Right forelimb (tissue), 1 donor: Measurements from ENCODE around the gene RFX2.
"Not testable (repeated sequence)": the region's sequence is repeated elsewhere in the genome, so short reads cannot be mapped to it uniquely, and the experiment has no call there.

Experiments
- DNase-seq: peaks from one replicate; pipeline ENCODE4 v3.0.0-alpha.2; 2018

RFX2 gene

GRCh38 chr19:5966941-5967340, 143.4 kb downstream of the RFX2 start:
- DNase-seq, result no peak

GRCh38 chr19:5966215-5966614, 144.1 kb downstream of the RFX2 start:
- DNase-seq, result no peak

- no peak for DNase-seq
These were observed 145.3 kb downstream of the RFX2 start for GRCh38 chr19:5964816-5965565.

- no peak for DNase-seq
These were observed 146.4 kb downstream of the RFX2 start for GRCh38 chr19:5963855-5964254.

GRCh38 chr19:5963259-5963658, 147.0 kb downstream of the RFX2 start:
- DNase-seq, result not testable (repeated sequence)

DNA sequence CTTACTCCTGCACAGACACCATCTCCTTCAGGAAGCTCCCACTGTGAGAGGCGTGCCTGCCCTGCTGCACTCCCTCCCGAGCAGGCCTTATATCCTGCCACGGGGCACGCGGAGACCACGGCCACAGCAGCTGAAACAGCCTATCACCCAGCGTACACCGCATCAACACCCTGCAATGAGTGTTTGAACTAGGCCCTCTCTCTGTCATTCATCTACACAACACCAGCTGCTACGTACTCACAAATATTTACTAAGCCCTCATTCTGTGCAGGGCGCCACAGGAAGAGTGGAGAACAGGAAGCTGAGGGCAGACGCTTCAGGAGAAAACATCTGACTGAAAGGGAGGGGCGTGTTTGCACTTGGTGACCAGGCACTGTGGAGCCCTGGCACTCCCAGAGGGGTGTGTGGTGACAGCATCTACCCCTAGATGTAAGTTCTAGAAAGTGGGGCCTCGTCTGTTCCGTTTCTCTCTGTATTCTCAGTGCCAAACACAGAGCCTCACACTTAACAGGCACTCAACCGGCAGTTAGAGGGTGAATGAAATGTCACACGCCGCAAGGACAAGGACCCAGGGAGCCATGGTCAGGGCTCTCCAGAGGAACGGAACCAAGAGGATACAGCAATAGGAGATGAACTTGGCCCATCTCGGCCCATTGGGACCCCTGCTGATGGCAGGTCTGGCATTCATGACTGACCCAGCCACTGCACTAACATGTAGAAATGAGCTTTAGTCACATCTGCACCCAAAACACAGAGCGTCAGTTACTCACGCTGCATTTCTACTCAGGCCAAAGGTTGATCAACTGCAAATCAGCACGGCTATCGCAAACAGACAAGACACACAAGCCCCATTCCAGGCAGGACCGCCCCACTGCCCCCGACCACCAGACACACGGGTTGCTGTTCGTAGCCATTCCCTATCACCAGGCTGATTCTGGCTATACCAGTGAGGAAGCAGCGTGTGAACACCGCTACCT, 148.0 kb downstream of the RFX2 start:
- DNase-seq, result peak; percentile 53

DNA sequence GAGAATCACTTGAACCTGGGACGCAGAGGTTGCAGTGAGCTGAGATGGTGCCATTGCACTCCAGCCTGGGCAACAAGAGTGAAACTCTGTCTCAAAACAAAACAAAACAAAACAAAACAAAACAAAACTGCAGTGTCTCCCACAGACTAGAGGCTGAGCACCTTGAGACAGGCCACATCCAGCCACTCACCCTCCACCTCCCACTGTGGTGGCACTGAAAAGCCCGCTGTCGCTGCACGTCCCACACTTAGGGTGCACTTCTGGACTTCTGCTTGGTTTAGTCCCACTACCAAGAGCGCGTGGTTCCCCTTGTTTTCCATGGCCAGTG, 148.7 kb downstream of the RFX2 start:
- not testable (repeated sequence) for DNase-seq

DNA sequence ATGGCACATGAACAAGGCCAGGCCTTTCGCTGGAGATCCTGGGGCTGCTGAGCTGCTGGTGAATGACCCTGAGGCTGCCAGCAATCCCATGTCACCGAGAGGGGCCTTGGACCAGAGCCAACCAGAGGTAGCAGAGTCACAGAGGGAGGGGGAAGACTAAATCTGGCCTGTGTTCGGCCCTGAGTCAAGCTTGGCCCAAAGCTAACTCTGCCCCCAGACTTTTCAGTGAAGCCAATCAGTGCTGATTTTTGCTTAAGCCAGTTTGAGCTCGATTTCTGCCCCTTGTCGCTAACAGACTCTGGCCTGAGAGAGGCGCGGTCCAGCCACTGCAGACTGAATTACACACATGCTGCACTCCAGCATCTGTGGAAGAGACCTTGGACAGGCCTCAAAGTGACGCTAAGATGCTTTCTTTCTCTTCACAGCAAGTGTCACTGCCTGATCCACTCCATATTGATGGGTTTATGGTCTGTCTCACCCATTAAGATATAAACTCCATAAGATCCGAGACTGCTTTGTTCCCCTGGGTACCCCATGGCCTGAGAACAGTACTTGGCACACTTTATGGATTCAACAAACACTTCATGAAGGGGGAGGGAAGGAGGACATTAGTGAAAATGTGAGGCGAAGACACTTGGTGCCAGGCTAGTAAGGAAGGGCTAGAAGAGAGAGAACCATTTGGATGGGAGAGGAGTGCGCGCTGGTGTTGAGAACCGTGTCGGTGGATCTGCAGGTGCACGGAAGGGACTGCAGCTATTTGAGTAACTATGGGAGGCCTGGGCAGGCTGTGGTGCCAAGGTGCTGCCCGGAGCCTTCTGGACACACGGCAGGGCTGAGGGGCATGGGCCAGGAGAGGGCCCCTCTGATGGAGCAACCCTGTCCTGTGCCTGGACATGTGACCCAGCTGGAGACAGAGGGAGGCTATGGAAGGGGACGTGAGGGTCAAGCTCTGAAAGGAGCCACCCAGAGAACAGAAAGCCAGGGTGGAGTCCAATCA, 150.0 kb downstream of the RFX2 start:
- no peak for DNase-seq

DNA sequence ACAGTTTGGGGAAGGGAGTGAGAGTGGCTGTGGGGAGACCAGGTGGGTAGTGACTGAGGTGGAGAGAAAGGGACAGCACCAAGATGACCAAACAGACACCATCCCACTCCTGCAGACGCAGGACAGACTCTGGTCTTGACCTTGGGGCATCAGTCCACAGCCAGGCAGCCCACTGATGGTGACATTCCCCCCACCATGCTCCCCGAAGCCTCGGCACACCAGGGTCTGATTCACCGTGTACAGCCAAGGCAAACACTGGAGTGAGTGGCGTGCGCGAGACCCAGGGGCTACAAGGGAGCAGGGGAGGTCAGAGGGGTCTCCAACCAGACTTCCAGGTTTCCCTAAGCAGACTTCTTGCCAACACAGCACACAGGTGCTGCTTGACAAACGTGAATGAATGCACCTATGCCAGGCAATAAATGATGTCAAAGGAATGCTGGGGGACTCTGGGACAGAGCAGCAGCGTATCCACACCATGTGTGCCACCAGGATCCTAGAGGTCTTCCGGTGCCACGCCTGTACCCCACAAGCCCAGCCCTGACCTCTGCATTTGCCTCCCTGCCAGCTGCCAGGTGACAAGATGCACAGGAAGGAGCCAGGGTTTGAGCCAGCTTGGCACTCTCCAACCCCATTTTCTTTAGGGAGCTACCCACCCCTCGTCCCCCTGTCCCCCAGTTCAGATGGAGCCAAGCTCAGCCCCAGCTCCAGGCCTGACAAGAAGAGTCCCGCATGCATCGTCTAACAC, 150.9 kb downstream of the RFX2 start:
- no peak for DNase-seq

DNA sequence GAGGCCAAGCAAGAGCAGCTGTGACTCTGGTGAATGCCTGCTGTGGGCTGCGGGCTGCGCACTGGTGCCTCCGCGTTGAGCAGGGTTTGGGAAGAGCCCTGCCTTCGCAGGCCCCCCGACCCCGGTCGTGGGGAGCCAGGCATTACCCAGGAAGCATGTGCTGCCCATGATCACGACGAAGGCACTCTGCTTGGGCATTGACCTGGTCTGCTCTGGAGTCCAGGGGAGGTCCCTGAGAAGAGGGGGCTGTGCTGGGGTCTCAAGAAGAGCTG, 151.5 kb downstream of the RFX2 start:
- no peak for DNase-seq

DNA sequence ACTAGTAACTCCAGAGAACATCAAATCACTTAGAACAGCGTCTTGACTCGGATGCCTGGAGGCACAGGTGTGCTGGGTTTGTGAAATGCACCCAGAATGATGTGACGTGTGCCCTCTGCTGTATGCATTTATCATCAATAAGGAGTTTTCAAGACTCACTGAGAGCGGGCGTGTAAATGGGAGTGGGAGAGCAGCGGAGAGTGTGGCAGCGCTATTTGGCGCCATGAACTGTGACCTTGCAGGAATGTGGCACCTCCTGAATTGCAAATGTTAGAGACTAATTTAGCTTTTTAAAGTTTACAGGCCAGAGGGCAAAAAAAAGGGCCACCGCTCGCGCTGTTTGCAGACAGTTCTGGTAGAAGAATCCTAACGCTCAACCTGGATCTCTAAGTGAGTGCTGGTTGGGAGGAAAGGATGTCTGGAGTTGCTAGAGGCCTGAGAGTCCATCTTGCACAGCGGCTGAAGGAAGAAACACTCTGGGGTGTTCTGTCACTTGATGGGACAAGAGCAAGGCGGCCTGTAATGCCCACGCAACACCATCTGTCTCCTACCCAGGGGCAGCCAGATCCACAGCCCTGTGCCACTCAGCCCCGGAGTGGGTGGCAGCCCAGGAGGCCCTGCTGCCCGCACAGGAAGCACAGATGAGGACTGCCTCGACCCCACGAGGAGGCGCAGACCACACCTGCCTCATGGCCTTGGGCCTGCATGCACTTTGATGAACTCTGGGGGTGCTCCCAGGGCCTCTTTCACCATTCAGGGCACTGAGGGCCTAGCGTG, 152.0 kb downstream of the RFX2 start:
- no peak for DNase-seq

DNA sequence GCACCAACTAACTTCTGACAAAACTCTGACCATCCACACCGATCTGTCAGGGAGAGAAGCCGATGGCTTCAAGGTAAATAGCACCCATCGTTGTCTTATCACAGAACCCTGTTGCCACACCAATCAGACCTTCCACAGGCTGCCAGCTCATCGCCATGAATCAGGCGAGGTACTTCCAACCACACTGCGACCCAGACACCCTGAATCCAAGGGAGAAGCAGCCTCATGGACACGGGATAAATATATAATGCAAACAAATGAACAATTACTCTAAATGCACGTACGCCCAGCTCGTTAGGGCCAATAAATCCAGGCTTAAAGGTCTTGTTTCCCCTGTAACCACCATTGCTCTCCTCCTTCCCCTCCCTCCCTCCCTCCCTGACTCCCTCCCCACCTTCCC, 153.1 kb downstream of the RFX2 start:
- DNase-seq, result no peak

- DNase-seq, result no peak
These were observed 153.6 kb downstream of the RFX2 start for GRCh38 chr19:5956728-5957127.

DNA sequence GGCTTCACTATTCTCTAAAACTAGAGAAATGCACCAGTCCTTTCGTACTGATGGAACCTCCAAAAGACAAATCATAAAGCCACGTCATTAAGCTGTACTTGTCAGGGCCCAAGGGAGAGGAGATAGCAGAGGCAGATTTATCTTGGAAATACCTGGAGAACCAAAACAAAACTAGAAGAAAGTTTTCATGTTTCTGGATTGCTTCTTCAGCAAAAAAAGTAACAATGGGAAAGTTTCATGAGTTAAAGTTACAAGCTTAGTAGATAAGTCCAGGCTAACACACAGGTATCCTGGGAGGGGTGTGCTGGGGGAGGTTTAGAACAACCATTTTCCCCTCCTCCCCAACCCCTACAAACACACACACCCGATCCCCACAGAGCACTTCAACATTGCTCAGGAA, 154.0 kb downstream of the RFX2 start:
- DNase-seq, result no peak

- DNase-seq, result no peak
These were observed 154.7 kb downstream of the RFX2 start for GRCh38 chr19:5955636-5955935.

DNA sequence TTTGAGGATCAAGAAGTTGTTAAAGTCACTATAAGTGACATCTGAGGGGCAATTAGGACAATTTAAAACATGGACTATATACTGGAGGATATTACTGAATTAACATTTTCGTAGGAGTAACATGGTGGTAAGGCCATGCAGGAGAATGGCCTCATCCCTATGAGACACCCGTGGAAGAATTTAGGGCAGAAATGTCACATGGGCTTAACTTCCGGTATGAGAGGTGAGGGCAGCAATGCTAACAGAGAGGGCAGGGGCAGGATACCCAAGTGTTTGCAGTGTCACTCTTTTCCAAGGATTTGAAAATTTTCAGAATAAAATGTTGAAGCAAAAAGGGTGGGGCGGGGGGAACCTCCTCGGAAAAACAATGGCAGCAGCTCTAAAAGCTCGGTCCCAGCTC, 156.0 kb downstream of the RFX2 start:
- DNase-seq, result no peak

GRCh38 chr19:5953680-5954213, 156.6 kb downstream of the RFX2 start:
- DNase-seq, result no peak

DNA sequence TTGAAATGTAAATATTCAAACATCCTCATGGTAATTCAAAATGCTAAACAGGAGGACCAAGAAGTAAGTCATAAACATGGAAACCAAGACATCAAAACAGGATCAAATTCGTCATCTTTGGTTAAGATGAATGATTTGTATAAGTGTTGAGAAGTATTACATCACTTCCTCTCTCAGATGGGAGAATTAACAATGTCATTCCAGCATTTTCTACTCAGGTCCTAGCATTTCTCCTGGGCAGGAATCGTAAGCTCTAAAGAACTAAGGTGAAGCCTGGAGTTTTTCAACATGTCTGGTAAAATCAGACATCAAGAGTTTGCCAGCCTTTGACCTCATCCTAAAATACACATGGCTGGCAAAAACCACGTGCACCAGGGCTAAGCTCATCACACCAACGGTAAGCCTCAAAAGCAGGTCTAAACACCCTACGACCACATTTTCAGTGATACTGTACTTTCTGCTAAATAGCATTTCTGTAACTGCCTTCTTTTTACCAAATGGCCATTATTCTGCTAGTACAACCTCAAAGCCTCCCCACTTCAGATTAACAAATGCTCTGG, 157.2 kb downstream of the RFX2 start:
- no peak for DNase-seq

- DNase-seq, result no peak
These were observed 157.9 kb downstream of the RFX2 start for GRCh38 chr19:5952193-5953029.

DNA sequence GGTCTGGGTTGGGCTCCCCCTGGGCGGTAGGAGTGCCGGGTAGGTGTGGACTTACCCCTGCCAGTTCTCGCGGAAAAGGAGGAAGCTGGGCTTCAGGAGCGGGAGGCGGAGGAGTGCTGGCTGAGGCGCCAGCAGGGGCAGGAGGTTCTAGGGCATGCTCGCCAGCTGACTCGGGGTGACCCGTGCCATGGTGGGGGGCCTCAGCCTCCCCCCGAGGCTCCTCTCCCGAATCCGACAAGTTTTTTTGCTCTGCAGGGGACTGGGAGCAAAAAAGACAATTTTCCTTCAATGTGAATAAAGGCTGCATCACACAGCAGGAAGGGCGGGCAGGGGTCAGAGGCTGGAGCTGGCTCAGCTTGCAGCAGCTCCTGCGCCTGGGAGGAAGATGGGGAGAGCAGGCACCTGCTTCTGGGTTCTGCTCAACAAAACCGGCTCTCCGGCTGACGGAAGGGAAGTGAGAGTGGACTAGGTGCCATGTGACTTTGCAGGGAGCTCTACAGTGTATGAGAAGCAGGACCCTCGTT, 158.9 kb downstream of the RFX2 start:
- no peak for DNase-seq
